HG02870 (cell line): ENCODE results near the gene BNC2.

Experiments used
- ATAC-seq: cut with Tn5 transposase; IDR thresholded peaks from one replicate; pipeline ENCODE4 v1.9.1; 2021; ENCODE audit warnings: mild to moderate bottlenecking, moderate library complexity; ENCODE audit not compliant: unreplicated experiment

BNC2 gene

DNA sequence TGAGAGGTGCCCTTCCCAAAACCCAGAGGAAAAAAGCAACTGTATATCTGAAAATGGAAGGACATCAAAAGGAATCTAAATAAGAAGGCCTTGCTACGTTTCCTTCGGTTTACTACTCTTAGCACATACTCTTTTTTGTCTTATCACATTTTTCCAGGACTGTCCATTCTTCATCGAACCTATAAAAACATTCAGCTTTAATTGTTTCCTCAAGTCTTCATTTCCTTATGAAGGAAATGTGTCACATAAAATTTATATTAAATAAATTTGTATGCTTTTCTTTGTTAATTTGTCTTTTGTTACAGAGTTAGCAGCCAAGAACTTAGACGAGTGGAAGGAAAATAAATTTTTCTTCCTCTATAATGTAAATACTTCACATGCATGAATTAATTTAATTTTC is 255.0 kb downstream of the BNC2 start:
- ATAC-seq: no peak

GRCh38 chr9:16613605-16614004 is 256.9 kb downstream of the BNC2 start:
- no peak for ATAC-seq

GRCh38 chr9:16613051-16613450 is 257.4 kb downstream of the BNC2 start:
- ATAC-seq: no peak

DNA sequence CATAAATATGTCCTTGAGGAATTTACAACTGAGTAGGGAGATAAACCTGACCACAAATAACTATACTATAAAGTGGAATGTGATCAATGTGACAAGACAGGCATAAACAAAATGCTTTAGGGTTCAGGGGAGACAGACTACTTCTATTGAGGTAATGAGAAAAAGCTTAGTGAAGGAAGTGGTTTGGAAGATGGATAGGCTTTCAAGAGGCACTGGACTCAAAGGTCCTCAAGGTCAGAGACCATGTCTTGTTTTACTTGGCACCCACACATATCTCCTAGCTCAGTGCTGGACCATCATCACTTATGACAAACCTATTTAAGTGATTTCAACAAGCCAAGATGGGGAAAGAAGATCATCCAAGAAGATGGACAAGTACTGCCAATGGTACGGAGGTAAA is 257.8 kb downstream of the BNC2 start:
- no peak for ATAC-seq

GRCh38 chr9:16611983-16612382 is 258.5 kb downstream of the BNC2 start:
- ATAC-seq: no peak

DNA sequence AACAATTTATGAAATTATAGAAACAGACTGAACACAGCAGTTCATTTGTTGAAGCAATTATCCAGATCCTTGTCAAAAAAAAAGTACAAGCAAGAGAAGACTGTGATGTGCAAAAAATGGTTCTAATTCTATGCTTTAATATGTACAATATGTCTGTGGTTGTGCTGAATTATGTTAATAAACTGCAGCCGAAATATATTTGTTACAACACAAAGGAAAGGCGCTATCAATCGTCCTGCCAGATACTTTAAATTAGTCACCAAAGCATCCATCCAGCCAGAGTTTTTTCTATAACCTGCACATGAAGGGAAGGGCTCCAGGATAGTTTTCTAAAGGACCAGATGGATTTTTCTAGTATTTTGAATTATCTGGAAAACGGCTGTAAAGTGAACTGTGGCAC is 259.5 kb downstream of the BNC2 start:
- no peak for ATAC-seq

- no peak for ATAC-seq
Measured at GRCh38 chr9:16610538-16610937, 259.9 kb downstream of the BNC2 start.

- no peak for ATAC-seq
Measured at GRCh38 chr9:16608906-16609305, 261.6 kb downstream of the BNC2 start.

DNA sequence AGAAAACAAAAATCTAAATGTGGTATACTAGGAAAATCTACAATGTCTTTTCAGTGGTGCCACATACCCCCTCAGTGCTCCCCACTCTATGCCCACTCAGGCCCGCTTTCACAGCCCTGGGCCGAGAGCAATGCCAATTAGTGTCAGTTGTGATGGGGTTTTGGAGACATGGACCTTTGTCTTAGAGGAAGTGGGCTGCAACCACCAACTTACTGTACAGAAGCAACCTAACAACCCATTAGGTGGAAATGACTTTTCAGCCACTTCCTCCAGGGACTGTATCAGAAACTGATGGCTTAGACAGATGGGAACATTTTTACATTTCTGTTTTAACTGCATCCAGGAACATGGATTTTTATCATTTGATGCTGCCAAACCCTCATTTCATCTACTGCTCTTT is 268.0 kb downstream of the BNC2 start:
- no peak for ATAC-seq

- ATAC-seq: no peak
Measured at GRCh38 chr9:16601991-16602390, 268.5 kb downstream of the BNC2 start.

DNA sequence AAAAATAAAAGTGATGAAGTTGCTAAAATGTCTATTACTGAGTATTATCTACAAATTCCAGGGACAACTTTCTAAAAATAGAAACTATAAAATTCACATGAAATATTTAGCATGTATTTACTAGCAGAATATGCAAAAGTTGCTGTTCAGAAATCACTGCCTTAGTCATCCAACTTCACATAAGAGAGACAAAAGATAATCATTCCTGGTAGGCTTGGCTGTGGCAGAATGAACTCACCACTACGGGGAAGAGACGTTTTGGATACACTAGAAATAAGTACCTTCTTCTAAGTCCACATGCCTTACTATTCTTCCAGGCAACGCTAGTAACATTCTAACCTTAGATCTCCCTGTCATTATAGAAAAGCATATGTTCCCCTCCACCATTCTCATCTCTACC is 272.2 kb downstream of the BNC2 start:
- no peak for ATAC-seq

DNA sequence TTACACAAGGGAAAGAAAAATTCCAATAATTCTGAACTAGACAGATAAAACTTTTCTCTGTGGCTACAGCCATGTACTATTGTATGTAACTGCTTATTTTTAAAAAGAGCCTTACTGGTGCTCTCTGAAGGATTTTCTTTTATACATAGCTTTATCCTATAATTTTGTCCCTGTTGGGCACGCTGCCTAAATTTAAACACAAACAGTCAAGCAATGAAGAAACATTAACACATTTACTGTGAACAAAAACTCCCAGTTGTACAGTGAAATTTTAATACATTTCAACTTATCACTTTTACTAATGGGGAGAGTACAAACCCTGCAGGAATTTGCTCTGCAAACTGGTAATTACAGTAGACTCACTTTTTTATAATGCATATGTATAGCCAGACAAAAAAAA is 273.3 kb downstream of the BNC2 start:
- no peak for ATAC-seq

DNA sequence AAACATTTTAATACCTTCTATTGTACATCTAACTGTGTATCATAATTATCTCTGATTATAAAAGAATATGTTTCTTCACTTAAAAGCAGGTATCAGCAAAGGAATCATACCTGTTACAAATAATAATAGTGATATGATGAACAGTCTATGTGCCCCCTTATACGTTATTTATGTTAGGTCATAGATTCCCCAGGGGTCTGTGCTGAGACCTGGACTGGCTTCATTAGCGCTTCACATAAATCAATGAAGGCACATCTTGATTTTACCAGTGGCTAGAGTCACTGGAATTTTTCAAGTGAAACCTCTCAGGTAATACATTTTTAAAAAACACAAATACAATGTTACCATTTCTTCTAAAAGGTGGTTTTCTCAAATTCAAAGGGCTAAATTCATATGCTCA is 275.2 kb downstream of the BNC2 start:
- ATAC-seq: no peak

DNA sequence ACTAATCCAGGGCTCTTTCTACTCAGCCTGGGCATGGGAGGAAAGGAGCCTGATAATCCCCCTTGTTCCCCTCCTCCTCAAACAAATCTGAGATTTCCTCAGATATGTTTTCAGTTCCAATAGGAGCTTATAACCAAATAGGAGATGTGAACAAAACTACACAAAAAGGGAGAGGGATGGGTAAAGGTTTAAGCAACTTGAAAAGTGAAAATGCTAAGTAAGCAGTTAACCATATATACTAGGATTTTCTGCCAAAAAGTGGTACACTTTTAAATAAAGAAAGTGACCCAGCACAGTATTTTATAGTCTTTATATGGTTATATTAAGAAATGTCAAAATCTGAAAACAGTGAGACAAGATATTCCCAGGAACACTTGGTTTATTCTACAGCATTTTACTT is 275.7 kb downstream of the BNC2 start:
- no peak for ATAC-seq

DNA sequence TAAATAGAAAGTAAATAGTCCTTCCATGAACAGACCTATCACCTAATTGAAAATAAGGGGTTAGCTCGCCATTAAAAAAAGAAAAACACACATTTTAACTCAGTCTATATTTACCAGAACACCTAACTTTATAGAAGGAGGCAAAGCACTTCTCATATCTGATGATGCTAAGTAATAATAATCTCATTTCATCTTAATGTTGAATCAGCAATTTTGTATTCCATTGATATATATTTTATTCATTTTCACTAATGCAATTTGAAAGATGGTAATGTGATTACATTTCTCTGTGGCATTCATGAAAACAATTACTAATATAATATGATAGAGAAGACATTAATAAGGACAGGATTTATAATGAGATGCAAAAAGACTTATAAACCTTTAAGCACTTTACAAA is 276.7 kb downstream of the BNC2 start:
- ATAC-seq: no peak

DNA sequence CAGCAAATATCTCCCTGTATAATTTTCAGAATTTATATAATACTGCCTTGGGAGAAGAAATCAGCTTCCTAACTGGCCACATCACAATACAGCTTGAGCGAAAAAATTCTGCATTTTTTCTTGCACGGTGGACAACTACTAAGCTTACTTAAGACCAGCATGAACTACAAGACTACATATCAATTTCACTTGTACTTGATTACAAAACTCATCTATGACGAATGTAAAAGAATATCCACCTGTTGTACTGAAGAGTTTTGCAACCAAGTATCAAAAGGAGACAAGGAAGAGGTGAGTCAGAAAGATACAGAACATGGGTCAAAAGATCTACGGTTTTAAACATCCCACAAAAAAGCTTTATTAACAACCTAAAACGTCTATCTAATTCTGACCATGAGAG is 279.4 kb downstream of the BNC2 start:
- ATAC-seq: no peak

GRCh38 chr9:16585591-16585990 is 284.9 kb downstream of the BNC2 start:
- no peak for ATAC-seq

DNA sequence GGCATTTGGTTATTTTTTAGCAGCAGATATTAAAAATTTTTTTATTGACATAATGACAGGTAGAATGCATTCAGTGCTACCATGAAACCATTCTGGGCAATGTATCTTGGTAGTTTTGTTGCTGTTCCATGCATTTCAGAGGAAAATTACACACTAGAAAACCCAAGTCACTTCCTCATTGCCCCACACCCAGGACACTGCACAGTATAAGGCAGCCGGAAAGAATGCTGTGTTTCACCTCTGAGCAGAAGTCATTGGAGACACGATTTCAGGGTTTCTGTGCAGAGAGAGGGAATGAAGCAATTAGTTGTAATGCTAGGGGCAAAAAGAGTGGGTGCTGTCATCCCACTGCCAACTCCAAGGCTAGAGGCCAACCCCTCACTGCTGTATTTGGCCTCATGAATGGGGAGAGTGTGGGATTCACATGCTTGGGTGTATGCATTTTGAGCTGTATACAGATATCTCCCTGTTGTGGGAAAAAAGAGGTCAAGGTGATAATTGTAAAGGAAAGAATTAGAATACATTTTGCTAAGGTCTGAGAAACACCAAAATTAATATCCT is 290.5 kb downstream of the BNC2 start:
- no peak for ATAC-seq

- no peak for ATAC-seq
Measured at GRCh38 chr9:16575986-16576245, 294.6 kb downstream of the BNC2 start.

- no peak for ATAC-seq
Measured at GRCh38 chr9:16575142-16575985, 295.1 kb downstream of the BNC2 start.

GRCh38 chr9:16572005-16572734 is 298.3 kb downstream of the BNC2 start:
- no peak for ATAC-seq

DNA sequence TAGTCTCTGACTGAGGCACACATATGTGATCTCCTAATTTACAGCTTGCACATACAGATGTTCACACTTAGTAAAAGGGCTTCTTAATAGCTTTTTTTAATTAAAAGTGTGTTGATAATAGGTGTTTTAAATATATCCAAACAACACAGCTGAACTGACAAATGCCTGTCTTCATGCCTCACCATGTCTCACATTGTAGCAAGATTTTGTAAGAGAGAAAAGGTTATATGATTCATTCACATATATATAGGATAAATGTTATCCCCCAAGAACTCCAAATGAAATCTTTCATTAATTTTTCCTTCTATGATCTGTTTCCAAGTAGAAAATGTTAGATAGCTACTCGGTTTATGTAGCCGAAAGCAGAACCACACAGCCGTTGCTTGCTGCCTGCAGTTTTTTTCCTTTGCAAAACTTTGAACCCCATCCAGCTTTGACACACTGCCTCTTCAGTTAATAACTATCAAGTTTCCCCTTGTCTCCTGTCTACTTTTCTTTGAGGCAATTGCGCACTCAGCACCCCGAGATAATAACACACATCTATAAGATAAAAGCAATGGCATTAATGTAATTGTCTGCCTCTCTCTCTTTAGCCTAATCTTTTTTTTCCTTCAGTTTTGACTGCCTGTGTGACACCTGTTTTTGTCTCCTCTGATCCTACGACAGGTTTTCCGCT is 299.2 kb downstream of the BNC2 start:
- no peak for ATAC-seq
